DND-41 (cell line): ENCODE data around the gene SMURF1.

Experiments used
- CTCF ChIP-seq: IDR thresholded peaks from 2 replicates; pipeline ENCODE4 v1.5.1; 2012; ENCODE audit warnings: borderline replicate concordance, low read length, moderate library complexity, mild to moderate bottlenecking; ENCODE audit not compliant: poor library complexity, severe bottlenecking; ENCODE audit errors: extremely low read depth
- EZH2 ChIP-seq: IDR thresholded peaks from 3 replicates; pipeline ENCODE4 v1.6.1; 2012; ENCODE audit warnings: borderline replicate concordance, low read depth, mild to moderate bottlenecking, moderate library complexity, low read length, inconsistent platforms; ENCODE audit not compliant: severe bottlenecking

GRCh38 chr7:99061001-99061776 is 82.7 kb downstream of the SMURF1 start:
- no peak for TF ChIP-seq CTCF
- TF ChIP-seq EZH2: no peak
